Activated CD8-positive, alpha-beta memory T cell treated with anti-CD3 and anti-CD28 coated beads, Interleukin-2, amount 50 U/mL, for 1 hour (primary cell): ENCODE results near the gene CHSY1.

Source experiments
- DNase-seq: peaks from one replicate; pipeline ENCODE4 v3.0.0-alpha.2; 2020; ENCODE audit errors: extremely low read depth

The CHSY1 gene

GRCh38 chr15:101210466-101210865 is 41.4 kb downstream of the CHSY1 start:
- no peak for DNase-seq

GRCh38 chr15:101210058-101210457 is 41.8 kb downstream of the CHSY1 start:
- DNase-seq, result no peak

- DNase-seq, result no peak
These were observed 42.5 kb downstream of the CHSY1 start for GRCh38 chr15:101209285-101209845.

- no peak for DNase-seq
These were observed 44.0 kb downstream of the CHSY1 start for GRCh38 chr15:101207867-101208288.

GRCh38 chr15:101206176-101206591 is 45.7 kb downstream of the CHSY1 start:
- peak; percentile 62 for DNase-seq

GRCh38 chr15:101204739-101205535 is 46.9 kb downstream of the CHSY1 start:
- DNase-seq, result no peak

- no peak for DNase-seq
These were observed 48.1 kb downstream of the CHSY1 start for GRCh38 chr15:101203607-101204189.

GRCh38 chr15:101203029-101203573 is 48.7 kb downstream of the CHSY1 start:
- DNase-seq, result no peak

- no peak for DNase-seq
These were observed 50.3 kb downstream of the CHSY1 start for GRCh38 chr15:101201411-101202174.

- DNase-seq, result no peak
These were observed 51.7 kb downstream of the CHSY1 start for GRCh38 chr15:101200181-101200580.

- no peak for DNase-seq
These were observed 53.0 kb downstream of the CHSY1 start for GRCh38 chr15:101198800-101199199.

- no peak for DNase-seq
These were observed 53.7 kb downstream of the CHSY1 start for GRCh38 chr15:101198031-101198575.

- DNase-seq, result no peak
These were observed 57.2 kb downstream of the CHSY1 start for GRCh38 chr15:101194546-101195125.

- no peak for DNase-seq
These were observed 57.9 kb downstream of the CHSY1 start for GRCh38 chr15:101193806-101194545.

GRCh38 chr15:101193120-101193644 is 58.7 kb downstream of the CHSY1 start:
- no peak for DNase-seq

- DNase-seq, result no peak
These were observed 59.8 kb downstream of the CHSY1 start for GRCh38 chr15:101192081-101192480.

- no peak for DNase-seq
These were observed 60.6 kb downstream of the CHSY1 start for GRCh38 chr15:101191242-101191641.

- DNase-seq, result no peak
These were observed 61.7 kb downstream of the CHSY1 start for GRCh38 chr15:101190092-101190595.

- DNase-seq, result no peak
These were observed 62.3 kb downstream of the CHSY1 start for GRCh38 chr15:101189409-101190091.
